H1 (cell line): ENCODE measurements around the gene TCFL5. TPM values are rescaled to one million over a fixed set of nuclear protein-coding genes. Genes with fewer than 3 reads are reported as not detected.

Experiments
- CEBPB ChIP-seq: IDR thresholded peaks from 2 replicates; pipeline ENCODE4 v1.6.1; 2012; ENCODE audit warnings: low read depth, low read length
- CHD7 ChIP-seq: fragments of 300-600 bp; sonication (generic); IDR thresholded peaks from 2 replicates; pipeline ENCODE4 v1.7.1; 2012; ENCODE audit warnings: low read length, moderate library complexity, mild to moderate bottlenecking, inconsistent platforms; ENCODE audit not compliant: insufficient replicate concordance
- EGR1 ChIP-seq: IDR thresholded peaks from 2 replicates; pipeline ENCODE4 v1.6.1; 2011; ENCODE audit warnings: low read depth, low read length, borderline replicate concordance
- EP300 ChIP-seq, 2 experiments: IDR thresholded peaks; 1 replicate in 1 of 2; 2 replicates in 1 of 2; pipeline ENCODE4 v1.6.1; 2011 to 2012; ENCODE audit warnings: low read depth in 2 of 2, low read length in 2 of 2, mild to moderate bottlenecking in 2 of 2, borderline replicate concordance in 1 of 2, inconsistent platforms in 1 of 2, moderate library complexity in 1 of 2
- POLR2A ChIP-seq, 2 experiments: IDR thresholded peaks; 1 replicate in 1 of 2; 2 replicates in 1 of 2; pipeline ENCODE4 v1.6.1; 2011; ENCODE audit warnings: low read depth in 2 of 2, low read length in 2 of 2, mild to moderate bottlenecking in 2 of 2; ENCODE audit errors: control extremely low read depth in 1 of 2
- RXRA ChIP-seq: IDR thresholded peaks from 2 replicates; pipeline ENCODE4 v1.6.1; 2011; ENCODE audit warnings: low read depth, mild to moderate bottlenecking, low read length, moderate library complexity; ENCODE audit not compliant: insufficient read depth
- SP1 ChIP-seq: IDR thresholded peaks from 2 replicates; pipeline ENCODE4 v1.6.1; 2011; ENCODE audit warnings: low read depth, low read length
- SUZ12 ChIP-seq: fragments of 200-600 bp; sonication (generic); IDR thresholded peaks from 2 replicates; pipeline ENCODE4 v1.6.1; 2012; ENCODE audit warnings: mild to moderate bottlenecking, inconsistent platforms, low read length, moderate library complexity, mixed read lengths
- YY1 ChIP-seq: IDR thresholded peaks from 2 replicates; pipeline ENCODE4 v1.6.1; 2011; ENCODE audit warnings: low read depth, mild to moderate bottlenecking, low read length
- polyA plus RNA-seq, 7 experiments: library from polyadenylated mRNA; depleted of rRNA in 3 of 7; stranded (reverse) in 5 of 7; unstranded in 2 of 7; fragments of >200 nt in 5 of 7; fragments of 200-250 nt in 2 of 7; gene quantifications; 1 replicate in 5 of 7; 2 replicates in 1 of 7; 4 replicates in 1 of 7; pipeline versions ENCODE4 v1.2.1 to v1.2.3, GENCODE V29; 2011 to 2013; ENCODE audit warnings: missing spikeins in 2 of 7, mixed read lengths in 2 of 7
- total RNA-seq: library from RNA; stranded (reverse); fragmentation: NEBNext Ultra II Directional; extraction: Animal tissue kit (Norgen Biotek cat#: 25700); gene quantifications from 2 replicates; pipeline ENCODE4 v1.2.1, GENCODE V29; 2021

The TCFL5 gene
- total and polyA plus RNA-seq, 2 of the 8 experiments (the other 6 are each of a cell fraction or from before 2014, with no cell fraction given): 6.2 to 15.0 TPM

- TF ChIP-seq CHD7 (no peak), EGR1 (no peak), YY1 (no peak), SUZ12 (no peak), SP1 (no peak), EP300 (IDR thresholded peaks at IDR 0.05; ENCODE audit: borderline replicate concordance in 1 of 2, low read depth in 2 of 2, low read length in 2 of 2) (no peak), CEBPB (no peak), POLR2A (IDR thresholded peaks at IDR 0.05; ENCODE audit: control extremely low read depth in 1 of 2, low read depth in 2 of 2, low read length in 2 of 2) (no peak), RXRA (no peak)
Measured at GRCh38 chr20:62852841-62853240, 8.8 kb downstream of the TCFL5 start (continued).
